Spleen (tissue), 11 donors: Measurements from ENCODE around the gene GGN. TPM values are rescaled to one million over a fixed set of nuclear protein-coding genes. Genes with fewer than 3 reads are reported as not detected.

Experiments used
- DNase-seq: peaks from one replicate; pipeline ENCODE4 v3.0.0-alpha.2; 2020
- H3K27ac ChIP-seq, 8 donors: fragments of 200-600 bp; sonication (generic) in 7 of 8; 1 replicate in 4 of 8; 2 replicates in 4 of 8; pipeline versions ENCODE4 v1.5.0 to v1.8.0; 2016 to 2021; ENCODE audit warnings: inconsistent platforms in 4 of 8, mild to moderate bottlenecking in 4 of 8, moderate library complexity in 1 of 8
- H3K27me3 ChIP-seq, 7 donors: fragments of 200-600 bp; sonication (generic) in 6 of 7; replicated peaks in 1 of 7; 1 replicate in 4 of 7; 2 replicates in 3 of 7; pipeline versions ENCODE4 v1.5.0 to v1.8.0; 2016 to 2021; ENCODE audit warnings: inconsistent platforms in 3 of 7, mild to moderate bottlenecking in 1 of 7
- H3K36me3 ChIP-seq, 6 donors: fragments of 200-600 bp; sonication (generic) in 5 of 6; 1 replicate in 4 of 6; 2 replicates in 2 of 6; pipeline versions ENCODE4 v1.5.0 to v1.8.0; 2016 to 2021; ENCODE audit warnings: inconsistent platforms in 2 of 6
- H3K4me1 ChIP-seq, 6 donors: fragments of 200-600 bp; sonication (generic) in 5 of 6; 1 replicate in 3 of 6; 2 replicates in 3 of 6; pipeline versions ENCODE4 v1.5.0 to v1.8.0; 2016 to 2021; ENCODE audit warnings: inconsistent platforms in 3 of 6
- H3K4me3 ChIP-seq, 8 donors: fragments of 200-600 bp; sonication (generic) in 7 of 8; 1 replicate in 4 of 8; 2 replicates in 4 of 8; pipeline versions ENCODE4 v1.5.0 to v1.8.0; 2016 to 2021; ENCODE audit warnings: inconsistent platforms in 4 of 8, mild to moderate bottlenecking in 4 of 8, moderate library complexity in 2 of 8
- H3K9me3 ChIP-seq, 8 donors: fragments of 200-600 bp; sonication (generic) in 7 of 8; 1 replicate in 4 of 8; 2 replicates in 4 of 8; pipeline versions ENCODE4 v1.5.0 to v1.8.0; 2016 to 2021; ENCODE audit warnings: inconsistent platforms in 4 of 8
- CTCF ChIP-seq, 11 experiments: fragments of 200-600 bp in 7 of 11; fragments of 450-650 bp in 4 of 11; sonication (generic) in 4 of 11; IDR thresholded peaks in 8 of 11; conservative IDR thresholded peaks in 3 of 11; 1 replicate in 7 of 11; 2 replicates in 4 of 11; pipeline versions ENCODE4 v1.4.0 to v1.8.0; 2016 to 2021; ENCODE audit warnings: antibody characterized with exemption in 11 of 11, inconsistent platforms in 4 of 11, mild to moderate bottlenecking in 1 of 11
- POLR2A ChIP-seq, 3 donors: fragments of 450-650 bp; IDR thresholded peaks; one replicate each; pipeline ENCODE4 v1.5.1; 2017; ENCODE audit warnings: antibody characterized with exemption in 3 of 3, mild to moderate bottlenecking in 1 of 3
- POLR2AphosphoS5 ChIP-seq, 3 donors: sonication (generic); formaldehyde crosslinking; IDR thresholded peaks; one replicate each; pipeline ENCODE4 v1.5.1; 2017; ENCODE audit warnings: antibody characterized with exemption in 3 of 3
- whole genome bisulfite sequencing, 5 donors: extraction: QIAGEN DNeasy Blood & Tissue Kit in 3 of 5; methylation state at CpG; one replicate each; pipeline versions ENCODE4 v1.1.5 to v1.1.7; 2013 to 2018; 5-methylcytosine and 5-hydroxymethylcytosine counted together
- intact Hi-C: fragments of 100-400 bp; cut with DNase I; formaldehyde crosslinking; loops from one replicate; pipeline ENCODE4 v1.15.0; 2023; ENCODE audit warnings: low total_unique reads
- polyA plus RNA-seq, 3 donors: library from polyadenylated mRNA; stranded (reverse); fragments of 200-250 nt; gene quantifications; one replicate each; pipeline ENCODE4 v1.2.1, GENCODE V29; 2013
- total RNA-seq, 7 donors: library from RNA; depleted of rRNA in 3 of 7; stranded (reverse); fragments of >200 nt in 3 of 7; fragmentation: NEBNext Ultra II Directional in 4 of 7; extraction: Animal tissue kit (Norgen Biotek cat#: 25700) in 4 of 7; gene quantifications; one replicate each; pipeline versions ENCODE4 v1.1.0 to v1.2.1, GENCODE V29; 2016 to 2021
- donor health status: healthy with polysubstance abuse.
- donor health status: DM: no; HTN: no; CAD: no; lungs with moderate emphysema.
- donor health status: DM: no; HTN: no; CAD: no.
- donor health status: Bipolar disorder and iron deficiency.
- donor health status: healthy.
- donor health status: DM: no; HTN: no; CAD: no.
- donor health status: DM: yes; HTN: yes; CAD: no.

The GGN gene
- total and polyA plus RNA-seq, 10 donors = 0.08 to 0.19 TPM; not detected in 8

DNA sequence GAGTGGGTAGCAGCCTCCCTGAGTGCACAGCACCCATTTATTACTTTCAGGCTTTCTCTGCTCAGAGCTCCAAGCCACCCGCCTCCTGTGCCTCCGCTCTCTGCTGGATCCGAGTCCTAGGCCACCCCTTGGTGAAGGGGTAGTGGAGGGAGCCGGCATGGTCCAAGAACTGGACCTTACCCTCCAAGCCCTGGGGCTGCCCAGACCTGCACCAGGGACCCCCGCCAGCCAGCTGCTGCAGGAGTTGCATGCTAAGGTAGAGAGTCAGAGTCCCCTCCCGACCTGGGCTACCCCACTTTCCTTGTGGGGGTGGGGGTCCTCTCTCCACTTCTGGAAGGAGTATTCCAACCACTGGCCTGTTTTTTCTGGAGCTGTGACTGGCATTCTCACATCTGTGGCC lies 17.0 kb upstream of the GGN start:
- 95 to 100% (median 100%) methylated on average over 1 to 6 of the region's 6 CpGs for WGBS, 5 donors
- Histone ChIP-seq H3K27ac (peak overlapping the region in 1 of 8 donors; percentile 2), H3K9me3 (no peaks in the 10 kb centered on the region), H3K27me3 (peaks cover 0 to 11% (median 2%) of the 10 kb centered on the region in 7 donors), H3K4me1 (peaks cover 7 to 31% (median 18%) of the 10 kb centered on the region in 6 donors), H3K4me3 (peak overlapping the region in 1 of 8 donors; percentile 80), H3K36me3 (peaks cover 0 to 53% (median 27%) of the 10 kb centered on the region in 6 donors)
- intact Hi-C loops = loop anchor here (5.0 kb wide), 1 partner anchor 227 kb away; no protein-coding TSS in a partner anchor
- TF ChIP-seq POLR2A (IDR thresholded peaks at IDR 0.05) (no peak), CTCF (IDR thresholded peaks at IDR 0.05 in 8 of 11, conservative IDR thresholded peaks at IDR 0.05 in 3 of 11) (no peak)
- DNase-seq = no peak

DNA sequence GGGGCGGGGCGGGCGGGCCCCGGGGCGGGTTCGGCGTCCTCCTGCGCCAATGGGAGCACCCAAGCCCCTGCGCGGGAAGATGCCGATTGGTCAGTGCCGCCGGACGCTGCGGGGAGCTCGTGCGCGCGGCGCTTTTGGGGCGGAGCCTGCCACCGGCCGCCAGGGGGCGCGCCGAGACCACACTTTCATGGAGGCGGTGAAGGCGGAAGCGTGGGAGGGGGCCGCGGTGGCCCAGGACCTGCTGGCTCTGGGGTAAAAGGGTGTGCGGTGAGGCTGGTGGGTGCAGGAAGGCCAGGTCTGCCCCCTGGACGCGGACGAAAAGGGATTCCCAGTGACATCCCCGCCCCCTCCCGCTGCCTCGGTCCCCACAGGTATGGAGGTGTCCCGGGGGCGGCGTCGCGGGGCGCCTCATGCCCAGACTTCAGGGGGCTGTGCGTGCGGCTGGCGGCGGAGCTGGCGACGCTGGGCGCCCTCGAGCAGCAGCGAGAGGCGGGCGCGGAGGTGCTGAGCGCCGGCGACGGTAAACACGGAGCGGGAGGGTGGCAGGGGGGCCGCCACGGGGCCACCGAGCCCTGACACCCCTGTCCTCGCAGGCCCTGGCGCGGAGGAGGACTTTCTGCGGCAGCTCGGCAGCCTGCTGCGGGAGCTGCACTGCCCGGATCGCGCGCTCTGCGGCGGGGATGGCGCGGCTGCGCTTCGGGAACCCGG lies 15.3 kb upstream of the GGN start, which contains the start of gene FAM98C:
TSS of gene FAM98C (plus strand) at position 127 of the 708 bp plus-strand sequence. CDS start at position 188, 61 bp downstream.
- intact Hi-C loops = loop anchor here (5.0 kb wide), 1 partner anchor 229 kb away; no protein-coding TSS in a partner anchor
- TF ChIP-seq POLR2AphosphoS5 (IDR thresholded peaks at IDR 0.05) (peak; percentile 79 to 90 (median 82)), POLR2A (IDR thresholded peaks at IDR 0.05) (no peak), CTCF (IDR thresholded peaks at IDR 0.05 in 8 of 11, conservative IDR thresholded peaks at IDR 0.05 in 3 of 11) (peak; percentile 99 to 100 (median 100))
- Histone ChIP-seq H3K27ac (peak within 1 kb of the TSS; percentile 80 to 95 (median 92)), H3K27me3 (peaks cover 0 to 29% (median 16%) of the 10 kb centered on the region in 7 donors), H3K4me3 (peak within 1 kb of the TSS; percentile 64 to 98 (median 86)), H3K4me1 (peaks cover 7 to 28% (median 18%) of the 10 kb centered on the region in 6 donors), H3K36me3 (peaks cover 0 to 36% (median 18%) of the 10 kb centered on the region in 6 donors), H3K9me3 (no peaks in the 10 kb centered on the region)
- WGBS, 5 donors = 0 to 1% (median 0%) methylated on average over 15 to 82 of the region's 82 CpGs
- peak; percentile 98 for DNase-seq

GRCh38 chr19:38402623-38402966 lies 14.8 kb upstream of the GGN start:
- Histone ChIP-seq H3K4me1 (peaks cover 7 to 28% (median 18%) of the 10 kb centered on the region in 6 donors), H3K36me3 (peaks cover 0 to 30% (median 16%) of the 10 kb centered on the region in 6 donors), H3K27me3 (peaks cover 0 to 34% (median 16%) of the 10 kb centered on the region in 7 donors), H3K4me3 (peak overlapping the region in 7 of 8 donors; percentile 64 to 92 (median 85)), H3K27ac (peak overlapping the region in 7 of 8 donors; percentile 16 to 95 (median 92)), H3K9me3 (no peaks in the 10 kb centered on the region)
- no peak for DNase-seq
- WGBS, 5 donors = 2 to 4% (median 3%) methylated on average over 16 to 18 of the region's 18 CpGs
- intact Hi-C loops = loop anchor here (5.0 kb wide), 1 partner anchor 230 kb away; no protein-coding TSS in a partner anchor
- TF ChIP-seq POLR2AphosphoS5 (IDR thresholded peaks at IDR 0.05) (no peak), CTCF (IDR thresholded peaks at IDR 0.05 in 8 of 11, conservative IDR thresholded peaks at IDR 0.05 in 3 of 11) (no peak), POLR2A (IDR thresholded peaks at IDR 0.05) (no peak)

GRCh38 chr19:38401148-38401547 lies 13.3 kb upstream of the GGN start:
- no peak for DNase-seq
- Histone ChIP-seq H3K27me3 (peaks cover 0 to 48% (median 28%) of the 10 kb centered on the region in 7 donors), H3K36me3 (peaks cover 0 to 16% (median 4%) of the 10 kb centered on the region in 6 donors), H3K9me3 (no peaks in the 10 kb centered on the region), H3K4me1 (peaks cover 7 to 30% (median 18%) of the 10 kb centered on the region in 6 donors), H3K27ac (no peak overlapping the region), H3K4me3 (no peak overlapping the region)
- intact Hi-C loops = loop anchor here (5.0 kb wide), 1 partner anchor 231 kb away; no protein-coding TSS in a partner anchor
- WGBS, 5 donors = 83 to 94% (median 90%) methylated on average over 3 of the region's 3 CpGs
- TF ChIP-seq CTCF (IDR thresholded peaks at IDR 0.05 in 8 of 11, conservative IDR thresholded peaks at IDR 0.05 in 3 of 11) (no peak), POLR2A (IDR thresholded peaks at IDR 0.05) (no peak), POLR2AphosphoS5 (IDR thresholded peaks at IDR 0.05) (no peak)
